ENCODE results near the gene SLC16A8.

Gene SLC16A8

DNA sequence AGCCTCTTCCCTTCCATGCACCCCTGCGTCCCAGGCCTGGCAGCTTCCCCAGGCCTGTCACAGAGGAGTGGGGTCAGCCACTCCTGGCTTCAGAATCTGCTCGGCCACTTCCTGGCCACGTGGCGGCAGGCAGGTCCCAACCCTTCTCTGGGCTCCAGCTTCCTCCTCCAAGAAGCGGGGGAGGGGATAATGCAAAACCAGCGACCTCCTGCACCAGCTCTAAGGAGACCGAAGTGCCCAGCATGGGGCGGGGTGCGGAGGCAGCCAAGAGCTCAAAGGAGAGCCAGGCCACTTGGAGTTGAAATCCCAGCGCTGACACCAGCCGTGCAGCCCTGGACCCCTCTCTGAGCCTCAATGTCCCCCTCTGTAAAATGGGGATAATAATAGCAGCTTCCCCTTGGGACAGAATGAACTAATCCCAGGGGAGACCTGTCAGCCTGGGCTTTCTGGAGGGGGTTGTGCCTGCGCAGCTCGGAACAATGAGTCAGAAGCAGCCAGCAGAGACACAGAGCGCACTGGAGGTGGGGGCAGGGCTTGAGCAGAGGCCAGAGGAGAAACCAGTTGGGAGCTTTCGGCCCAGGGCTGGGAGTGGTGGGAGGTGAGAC, 49.6 kb downstream of the SLC16A8 start:
- H3K4me3 ChIP-seq (ENCODE audit: low read depth, low read length), result no peak overlapping the region
- peak; percentile 65 for DNase-seq (ENCODE audit: low read depth)

DNA sequence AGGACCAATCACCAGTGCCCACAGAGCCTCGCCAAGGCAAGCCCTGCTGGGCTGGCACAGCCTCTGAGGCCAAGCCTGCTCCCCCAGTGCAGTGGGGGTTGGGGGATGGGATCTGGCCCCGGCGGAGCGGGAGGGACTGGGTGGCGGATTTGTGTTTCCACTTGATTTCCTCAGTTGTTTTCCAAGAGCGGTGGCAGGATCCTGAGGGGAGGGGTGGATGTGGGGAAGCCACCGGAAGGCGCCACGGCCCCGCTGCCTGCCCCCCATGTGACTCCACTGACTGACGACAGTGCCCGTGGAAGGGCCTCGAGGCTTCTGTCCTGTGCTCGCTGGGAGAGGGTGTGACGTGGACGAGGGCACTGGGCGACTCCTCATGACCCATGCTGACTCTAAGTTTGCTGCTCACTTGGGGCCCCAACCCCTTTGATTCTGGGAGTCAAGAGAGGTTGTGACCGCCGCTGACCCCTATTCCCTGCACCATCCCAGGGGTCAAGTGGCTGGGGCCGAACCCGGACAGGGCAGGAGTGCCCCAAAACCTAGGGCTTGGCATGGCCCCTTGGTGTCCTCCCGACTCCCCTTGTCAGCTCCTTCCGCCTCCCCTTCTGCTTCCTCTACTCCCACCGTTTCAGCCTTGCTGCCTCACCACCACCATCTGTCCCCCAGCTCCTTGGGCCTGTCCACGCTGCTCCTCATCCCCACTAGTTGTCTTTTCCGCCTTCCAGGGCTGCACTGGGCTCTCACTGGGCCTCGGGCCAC, 50.3 kb downstream of the SLC16A8 start:
- no peak overlapping the region for H3K4me3 ChIP-seq (ENCODE audit: low read depth, low read length)
- no peak for DNase-seq (ENCODE audit: low read depth)

DNA sequence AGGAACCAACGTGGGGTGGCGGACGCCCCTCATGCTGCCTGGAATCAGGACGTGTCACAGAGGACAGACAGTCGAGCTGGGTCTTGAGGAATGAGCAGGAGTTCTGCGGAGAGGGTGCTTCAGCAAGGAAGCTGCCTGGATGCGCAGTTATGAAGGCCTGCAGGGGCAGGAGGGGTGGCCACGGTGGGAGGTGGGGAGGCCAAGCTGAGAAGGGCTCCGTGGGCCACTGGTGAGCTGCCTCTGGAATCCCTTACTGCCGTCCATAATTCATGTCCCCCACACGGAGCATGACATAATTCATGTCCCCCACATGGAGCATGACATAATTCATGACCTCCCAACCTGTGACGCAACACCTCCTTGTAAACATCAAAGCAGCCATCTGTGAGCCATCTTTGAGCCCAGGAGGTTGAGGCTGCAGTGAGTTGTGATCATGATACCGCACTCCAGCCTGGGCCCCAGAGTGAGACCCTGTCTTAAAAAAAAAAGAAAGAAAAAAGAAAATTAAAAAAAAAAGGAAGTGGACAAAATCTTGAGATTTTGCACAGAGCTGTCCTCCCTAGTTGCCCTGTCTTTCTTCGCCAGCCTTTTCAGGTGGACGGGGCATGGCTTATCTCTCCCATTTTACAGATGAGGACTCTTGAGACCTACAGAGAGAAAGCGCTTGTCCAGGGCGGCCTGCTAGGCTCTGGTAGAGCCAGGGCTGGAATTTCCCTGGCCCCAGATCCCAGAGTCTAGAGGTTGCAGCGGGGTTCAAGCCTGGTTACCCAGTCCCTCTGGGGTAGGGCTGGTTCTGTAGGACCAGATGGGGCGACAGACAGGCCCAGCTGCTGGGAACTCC, 51.1 kb downstream of the SLC16A8 start:
- DNase-seq (ENCODE audit: low read depth), result peak; percentile 84
- no peak overlapping the region for H3K4me3 ChIP-seq (ENCODE audit: low read depth, low read length)

DNA sequence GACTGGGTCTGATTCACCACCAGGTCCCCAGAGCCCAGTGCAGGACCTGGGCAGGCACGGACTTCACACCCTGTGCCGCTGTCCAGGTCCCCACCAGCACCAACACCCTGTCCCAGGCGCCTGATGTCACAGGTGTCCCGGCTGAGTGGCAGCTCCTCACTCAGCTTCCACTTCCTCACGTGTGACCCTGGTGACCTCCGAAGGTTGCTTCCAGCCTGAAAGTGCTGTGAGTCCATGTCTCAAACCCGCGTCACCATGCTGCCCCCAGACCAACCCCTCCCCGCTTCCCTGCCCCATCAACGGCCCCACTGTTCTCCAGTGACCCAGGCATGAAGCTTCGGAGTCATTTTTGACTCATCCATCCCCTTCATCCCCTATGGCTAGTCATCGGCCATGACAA, 52.5 kb downstream of the SLC16A8 start:
- no peak for DNase-seq (ENCODE audit: low read depth)
- H3K4me3 ChIP-seq (ENCODE audit: low read depth, low read length), result no peak overlapping the region

DNA sequence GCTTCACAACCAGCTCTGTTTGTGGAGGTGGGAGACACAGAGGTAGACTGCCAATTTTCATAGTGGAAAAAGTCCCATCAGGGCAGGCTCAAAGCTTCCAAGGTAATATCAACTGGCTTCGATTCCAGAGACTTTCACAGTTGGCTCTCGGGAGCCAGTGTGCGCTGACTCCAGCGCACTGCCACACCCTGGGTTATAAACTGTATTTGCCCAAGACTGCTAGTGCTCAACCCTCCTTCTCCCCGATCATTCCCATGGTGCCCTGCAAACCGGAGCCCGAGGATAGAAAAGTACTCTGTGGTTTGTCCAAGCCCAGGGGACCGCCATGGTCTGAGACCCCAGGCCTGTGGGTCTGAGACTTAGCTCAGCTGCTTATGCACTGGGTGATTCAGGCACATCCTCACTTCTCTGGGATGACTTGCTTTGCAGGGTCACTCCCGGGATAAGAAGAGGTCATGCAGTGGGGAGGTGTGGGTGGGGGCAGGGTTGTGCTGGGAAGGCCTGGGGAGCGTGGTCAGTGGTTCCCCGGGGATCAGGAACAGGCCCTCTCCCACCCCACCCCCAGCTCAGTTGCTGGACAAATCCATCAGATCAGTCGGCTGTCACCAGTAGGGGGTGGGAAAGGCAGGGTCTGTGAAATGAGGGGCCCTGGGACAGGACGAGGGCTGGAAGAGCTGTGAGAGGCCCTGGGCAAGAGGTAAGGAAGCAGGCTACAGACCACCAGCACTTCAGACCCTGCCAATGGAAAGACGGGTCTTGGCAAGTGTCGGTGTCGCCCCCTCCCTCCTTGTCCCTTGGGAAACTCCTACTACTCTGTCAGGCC, 53.5 kb downstream of the SLC16A8 start:
- no peak for DNase-seq (ENCODE audit: low read depth)

DNA sequence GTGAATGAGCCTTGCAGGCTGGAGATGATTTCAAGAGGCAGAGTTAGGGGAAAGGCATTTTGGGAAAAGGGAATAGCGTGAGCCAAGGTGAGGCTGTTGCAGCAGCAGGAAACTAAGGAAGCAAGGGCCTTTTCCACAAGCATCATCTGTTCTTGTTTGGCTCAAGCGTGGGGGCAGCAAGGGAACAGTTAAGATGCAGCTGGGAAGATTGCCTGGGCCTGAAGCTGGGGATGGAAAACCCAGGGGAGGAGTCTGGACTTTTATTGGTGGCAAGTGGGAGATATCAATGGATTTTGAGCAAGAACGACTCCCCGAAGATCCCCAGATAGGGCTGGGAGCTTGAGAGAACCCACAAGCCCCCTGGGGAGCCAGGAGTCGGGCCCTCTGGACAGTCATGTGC, 54.1 kb downstream of the SLC16A8 start:
- H3K4me3 ChIP-seq (ENCODE audit: low read depth, low read length), result no peak overlapping the region
- no peak for DNase-seq (ENCODE audit: low read depth)

More for the DNA sequence above, 53.5 kb downstream of the SLC16A8 start:
- H3K4me3 ChIP-seq (ENCODE audit: low read depth, low read length), result no peak overlapping the region

DNA sequence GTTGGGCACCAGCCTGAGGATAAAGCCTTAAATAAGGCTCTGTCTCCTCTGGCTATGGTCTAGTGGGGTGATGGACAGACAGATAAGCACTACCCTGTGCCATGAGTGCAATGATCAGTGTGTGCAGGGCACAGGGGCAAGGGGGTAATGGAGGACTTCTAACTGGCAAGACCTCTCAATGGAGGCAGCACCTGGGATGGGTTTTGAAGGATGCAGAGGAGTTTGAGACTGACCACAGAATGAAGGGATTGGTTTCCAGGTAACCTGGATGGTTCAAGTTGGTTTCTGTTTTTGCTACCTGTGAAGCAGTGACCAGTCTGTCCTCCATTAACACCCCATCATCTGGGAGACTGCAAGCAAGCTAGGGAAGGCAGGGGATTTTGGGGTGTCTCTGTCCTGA, 54.6 kb downstream of the SLC16A8 start:
- no peak for DNase-seq (ENCODE audit: low read depth)
- H3K4me3 ChIP-seq (ENCODE audit: low read depth, low read length), result no peak overlapping the region

DNA sequence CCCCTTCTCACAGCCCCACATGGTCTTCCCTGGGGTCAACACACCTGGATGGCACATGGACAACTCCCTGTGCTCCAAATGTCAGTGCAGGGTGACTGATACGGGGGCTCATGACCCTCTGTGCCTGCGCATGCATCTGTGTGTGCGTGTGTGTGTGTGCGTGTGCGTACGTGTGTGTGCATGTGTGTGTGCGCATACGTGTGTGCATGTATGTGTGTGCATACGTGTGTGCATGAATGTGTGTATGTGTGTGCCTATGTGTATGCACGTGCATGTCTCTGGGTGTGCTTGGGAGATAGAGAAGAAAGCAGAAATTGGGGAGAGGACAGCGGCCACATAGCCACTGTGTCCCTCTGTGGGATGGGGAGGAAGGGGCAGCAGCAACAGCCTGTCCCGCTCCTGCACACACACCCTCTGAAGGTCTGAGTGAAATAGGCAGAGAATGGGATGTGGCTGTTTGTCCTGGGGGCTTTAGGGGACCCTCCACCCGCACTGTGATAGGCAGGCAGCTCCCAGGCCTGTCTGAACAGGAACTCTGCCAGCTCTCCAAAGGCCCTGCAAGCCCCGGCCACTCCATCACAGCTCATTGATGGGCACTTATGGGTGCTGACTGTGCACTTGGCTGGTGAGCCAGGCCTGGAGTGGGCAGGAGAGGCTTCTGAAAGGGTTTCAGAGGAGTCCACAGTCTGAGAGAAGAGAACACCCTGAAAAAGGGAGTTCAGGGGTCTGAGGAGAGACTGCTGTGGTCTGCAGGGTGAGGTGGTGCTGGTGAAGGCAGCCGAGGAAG, 55.4 kb downstream of the SLC16A8 start:
- no peak for DNase-seq (ENCODE audit: low read depth)
- H3K4me3 ChIP-seq (ENCODE audit: low read depth, low read length), result no peak overlapping the region
